Right atrium auricular region (tissue), 2 donors: ENCODE data around the gene METTL18. TPM values are rescaled to one million over a fixed set of nuclear protein-coding genes. Genes with fewer than 3 reads are reported as not detected.

ENCODE experiments used
- DNase-seq: peaks from one replicate; pipeline ENCODE4 v3.0.0-alpha.2; 2019; ENCODE audit warnings: low spot score
- H3K27ac ChIP-seq, 2 donors: fragments of 200-600 bp; sonication (generic); 1 replicate in 1 of 2; 2 replicates in 1 of 2; pipeline ENCODE4 v1.5.1; 2016 to 2019
- H3K27me3 ChIP-seq, 2 donors: fragments of 200-600 bp; sonication (generic); one replicate each; pipeline versions ENCODE4 v1.5.1 to v1.6.0; 2017 to 2019
- H3K36me3 ChIP-seq: fragments of 200-600 bp; sonication (generic); one replicate; pipeline ENCODE4 v1.5.1; 2016
- H3K4me1 ChIP-seq, 2 donors: fragments of 200-600 bp; sonication (generic); one replicate each; pipeline versions ENCODE4 v1.5.1 to v1.6.0; 2017 to 2019
- H3K4me3 ChIP-seq, 2 donors: fragments of 200-600 bp; sonication (generic); 1 replicate in 1 of 2; 2 replicates in 1 of 2; pipeline ENCODE4 v1.5.1; 2017 to 2019; ENCODE audit warnings: mild to moderate bottlenecking in 1 of 2, moderate library complexity in 1 of 2
- H3K9me3 ChIP-seq, 2 donors: fragments of 200-600 bp; sonication (generic); one replicate each; pipeline ENCODE4 v1.5.1; 2019
- total RNA-seq, 2 donors: library from RNA; depleted of rRNA; stranded (reverse); fragments of >200 nt; gene quantifications; one replicate each; pipeline ENCODE4 v1.1.0, GENCODE V29; 2016
- TF ChIP-seq, protein P1 (sequence below), 2 donors: fragments of 200-600 bp; sonication (generic); IDR thresholded peaks; one replicate each; pipeline ENCODE4 v1.5.1; 2019; ENCODE audit warnings: antibody characterized with exemption in 2 of 2

The METTL18 gene
- total RNA-seq: 1 to 10 TPM; 4.0 to 5.7 TPM

DNA sequence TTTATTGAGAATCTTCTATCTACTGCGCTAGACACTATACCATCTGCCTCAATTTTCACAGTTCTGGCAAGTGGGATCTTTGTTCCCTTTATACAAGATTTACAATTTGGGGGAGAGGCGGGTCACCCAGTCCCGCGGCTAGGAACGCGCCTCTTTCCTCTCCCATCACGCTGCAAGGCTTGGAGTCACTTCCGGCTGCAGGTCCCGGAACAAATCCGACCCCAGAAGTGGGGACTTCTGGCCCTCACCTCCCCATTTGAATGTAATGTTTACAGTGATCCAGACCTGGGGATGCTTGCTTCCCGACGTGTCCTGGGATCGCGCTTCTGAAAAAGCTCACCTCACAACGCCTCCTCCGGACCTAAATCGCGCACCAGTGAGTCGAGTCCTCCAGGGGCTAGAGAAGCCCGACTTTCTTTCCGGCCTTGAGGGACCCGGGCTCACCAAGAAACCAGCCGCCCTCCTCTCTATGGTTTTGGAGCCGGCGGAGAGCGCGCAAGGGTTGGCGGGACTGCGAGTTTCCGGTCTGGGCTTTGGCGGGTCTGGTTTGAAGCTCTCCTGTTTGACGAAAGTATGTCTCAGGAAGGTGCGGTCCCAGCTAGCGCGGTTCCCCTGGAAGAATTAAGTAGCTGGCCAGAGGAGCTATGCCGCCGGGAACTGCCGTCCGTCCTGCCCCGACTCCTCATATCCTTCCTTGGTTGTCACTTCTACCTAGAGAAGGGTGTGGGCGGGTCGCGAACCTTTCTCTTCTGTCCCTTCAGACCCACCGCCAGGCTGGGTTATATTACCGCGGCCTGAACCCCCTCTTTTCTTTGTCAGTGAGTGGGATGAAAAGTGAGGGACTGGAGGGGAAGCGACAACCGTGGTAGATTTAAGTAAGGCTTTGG, at the start of gene METTL18:
Gene METTL18 (minus strand): TSS at position 378 of the 887 bp plus-strand sequence. CDS start 1,212 bp downstream, outside the sequence.
- no peaks in the 10 kb centered on the region for H3K27me3 ChIP-seq
- DNase-seq: peak; percentile 92
- TF ChIP-seq, protein P1, sequence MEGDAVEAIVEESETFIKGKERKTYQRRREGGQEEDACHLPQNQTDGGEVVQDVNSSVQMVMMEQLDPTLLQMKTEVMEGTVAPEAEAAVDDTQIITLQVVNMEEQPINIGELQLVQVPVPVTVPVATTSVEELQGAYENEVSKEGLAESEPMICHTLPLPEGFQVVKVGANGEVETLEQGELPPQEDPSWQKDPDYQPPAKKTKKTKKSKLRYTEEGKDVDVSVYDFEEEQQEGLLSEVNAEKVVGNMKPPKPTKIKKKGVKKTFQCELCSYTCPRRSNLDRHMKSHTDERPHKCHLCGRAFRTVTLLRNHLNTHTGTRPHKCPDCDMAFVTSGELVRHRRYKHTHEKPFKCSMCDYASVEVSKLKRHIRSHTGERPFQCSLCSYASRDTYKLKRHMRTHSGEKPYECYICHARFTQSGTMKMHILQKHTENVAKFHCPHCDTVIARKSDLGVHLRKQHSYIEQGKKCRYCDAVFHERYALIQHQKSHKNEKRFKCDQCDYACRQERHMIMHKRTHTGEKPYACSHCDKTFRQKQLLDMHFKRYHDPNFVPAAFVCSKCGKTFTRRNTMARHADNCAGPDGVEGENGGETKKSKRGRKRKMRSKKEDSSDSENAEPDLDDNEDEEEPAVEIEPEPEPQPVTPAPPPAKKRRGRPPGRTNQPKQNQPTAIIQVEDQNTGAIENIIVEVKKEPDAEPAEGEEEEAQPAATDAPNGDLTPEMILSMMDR (IDR thresholded peaks at IDR 0.05): peak in 1 of 2 donors; percentile 31
- H3K36me3 ChIP-seq: peaks cover 4% of the 10 kb centered on the region
- peak within 1 kb of the TSS; percentile 83 to 88 for H3K27ac ChIP-seq
- peak within 1 kb of the TSS; percentile 60 to 75 for H3K4me3 ChIP-seq
- peaks cover 0 to 22% of the 10 kb centered on the region in 2 donors for H3K4me1 ChIP-seq
- H3K9me3 ChIP-seq: no peaks in the 10 kb centered on the region

DNA sequence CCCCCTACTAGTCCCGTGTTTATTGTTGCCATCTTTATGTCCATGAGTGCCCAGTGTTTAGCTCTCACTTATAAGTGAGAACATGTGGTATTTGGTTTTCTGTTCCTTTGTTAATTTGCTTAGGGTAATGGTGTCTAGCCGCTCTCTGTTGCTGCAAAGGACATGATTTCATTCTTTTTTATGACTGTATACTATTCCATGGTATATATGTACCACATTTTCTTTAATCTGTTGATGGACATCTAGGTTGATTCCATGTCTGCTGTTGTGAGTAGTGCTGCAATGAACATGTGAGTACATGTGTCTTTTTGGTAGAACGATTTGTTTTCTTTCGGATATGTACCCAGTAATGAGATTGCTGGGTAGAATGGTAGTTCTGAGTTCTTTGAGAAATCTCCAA, 44.2 kb upstream of the METTL18 start:
- no peak overlapping the region for H3K4me3 ChIP-seq
- no peaks in the 10 kb centered on the region for H3K36me3 ChIP-seq
- no peaks in the 10 kb centered on the region for H3K9me3 ChIP-seq
- DNase-seq: no peak
- no peak overlapping the region for H3K27ac ChIP-seq
- TF ChIP-seq, protein P1 (IDR thresholded peaks at IDR 0.05): no peak
- no peaks in the 10 kb centered on the region for H3K27me3 ChIP-seq
- H3K4me1 ChIP-seq: no peaks in the 10 kb centered on the region

DNA sequence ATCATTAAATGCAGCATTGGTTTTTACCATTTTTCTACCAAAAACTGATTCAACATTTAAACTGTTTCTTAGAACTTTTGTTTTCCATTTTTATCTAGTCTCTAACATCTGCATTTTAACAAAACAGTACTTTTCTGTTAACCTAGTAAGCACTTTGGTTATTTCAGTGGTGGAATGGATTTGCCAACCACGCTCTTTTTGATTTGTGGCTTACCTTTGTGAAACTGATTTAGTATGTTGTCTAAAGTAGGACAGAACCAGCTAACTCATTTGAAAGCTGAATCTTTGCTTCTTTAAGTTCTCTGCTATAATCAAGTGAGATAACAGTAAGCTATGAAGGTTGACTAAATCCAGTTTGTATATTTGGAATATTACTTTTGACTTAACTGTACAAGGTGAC, 41.5 kb upstream of the METTL18 start:
- DNase-seq: no peak
- H3K27me3 ChIP-seq: no peaks in the 10 kb centered on the region
- H3K27ac ChIP-seq: no peak overlapping the region
- no peaks in the 10 kb centered on the region for H3K4me1 ChIP-seq
- no peaks in the 10 kb centered on the region for H3K36me3 ChIP-seq
- H3K4me3 ChIP-seq: no peak overlapping the region
- H3K9me3 ChIP-seq: no peaks in the 10 kb centered on the region
- TF ChIP-seq, protein P1 (IDR thresholded peaks at IDR 0.05): no peak

DNA sequence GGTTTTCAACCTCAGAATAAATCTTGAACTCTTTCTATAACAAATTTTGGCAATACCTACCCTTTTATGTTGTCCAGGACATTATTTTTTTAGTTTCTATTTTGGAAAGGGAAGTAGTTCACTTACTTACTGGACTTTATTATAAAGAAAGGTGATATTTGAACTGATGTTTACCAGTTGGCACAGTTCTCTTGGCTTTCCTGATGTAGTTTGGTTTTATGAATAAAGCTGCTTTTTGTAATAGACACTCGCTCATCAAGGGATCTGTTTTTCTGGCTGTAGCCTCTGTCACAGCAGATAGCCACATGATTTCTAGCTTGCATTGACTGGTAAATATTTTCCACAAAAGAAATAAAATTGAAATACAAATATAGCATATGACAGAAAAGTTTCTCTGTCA, 40.9 kb upstream of the METTL18 start:
- H3K27ac ChIP-seq: no peak overlapping the region
- peaks cover 3% of the 10 kb centered on the region for H3K36me3 ChIP-seq
- no peak overlapping the region for H3K4me3 ChIP-seq
- no peak for DNase-seq
- no peaks in the 10 kb centered on the region for H3K9me3 ChIP-seq
- H3K27me3 ChIP-seq: no peaks in the 10 kb centered on the region
- TF ChIP-seq, protein P1 (IDR thresholded peaks at IDR 0.05): no peak
- no peaks in the 10 kb centered on the region for H3K4me1 ChIP-seq

DNA sequence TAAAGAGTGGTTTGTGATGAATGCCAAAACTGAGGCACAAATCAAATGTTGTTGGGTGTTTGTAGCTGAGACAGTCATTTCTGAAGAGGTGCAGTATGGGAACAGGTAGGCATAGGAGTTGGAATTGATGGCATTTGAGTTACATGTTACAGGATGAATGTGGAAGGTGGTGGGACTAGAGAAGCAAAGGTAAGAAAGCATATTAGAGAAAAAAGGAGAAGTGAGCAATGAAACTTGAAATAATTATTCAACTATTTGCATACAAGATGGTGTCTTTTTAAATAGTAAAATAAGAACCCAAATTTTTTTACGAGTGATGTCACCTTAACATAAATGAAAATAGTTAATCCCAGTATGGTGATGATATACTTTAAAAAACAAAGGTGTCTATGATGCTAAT, 40.2 kb upstream of the METTL18 start:
- DNase-seq: no peak
- Histone ChIP-seq H3K36me3 (peaks cover 11% of the 10 kb centered on the region), H3K4me1 (no peaks in the 10 kb centered on the region), H3K27ac (no peak overlapping the region), H3K9me3 (no peaks in the 10 kb centered on the region), H3K27me3 (no peaks in the 10 kb centered on the region), H3K4me3 (no peak overlapping the region)
- TF ChIP-seq, protein P1 (IDR thresholded peaks at IDR 0.05): no peak
